Spinal cord (tissue), 10 donors: ENCODE data around the gene PSME3IP1. TPM values are rescaled to one million over a fixed set of nuclear protein-coding genes. Genes with fewer than 3 reads are reported as not detected.
A peak's percentile ranks its signal among the peaks of the same experiment; 100 is the strongest.

Experiments used
- DNase-seq, 6 donors: peaks; one replicate each; pipeline versions ENCODE4 v3.0.0 to v3.0.0-alpha.2; 2013 to 2015; ENCODE audit warnings: low spot score in 6 of 6, low read depth in 4 of 6
- H3K27ac ChIP-seq: one replicate; pipeline ENCODE4 v1.5.1; 2013; ENCODE audit warnings: low read depth, low read length, control low read depth
- H3K27me3 ChIP-seq: one replicate; pipeline ENCODE4 v1.6.1; 2013; ENCODE audit warnings: low read length; ENCODE audit not compliant: control insufficient read depth, insufficient read depth
- H3K36me3 ChIP-seq: one replicate; pipeline ENCODE4 v1.6.1; 2013; ENCODE audit warnings: low read length; ENCODE audit not compliant: control insufficient read depth, insufficient read depth
- H3K4me1 ChIP-seq: one replicate; pipeline ENCODE4 v1.6.1; 2013; ENCODE audit warnings: low read length; ENCODE audit not compliant: control insufficient read depth, insufficient read depth
- H3K4me3 ChIP-seq: one replicate; pipeline ENCODE4 v1.5.1; 2013; ENCODE audit warnings: low read depth, low read length, control low read depth
- H3K9me3 ChIP-seq: one replicate; pipeline ENCODE4 v1.6.1; 2013; ENCODE audit warnings: low read length; ENCODE audit not compliant: control insufficient read depth, insufficient read depth
- WGBS: methylation state at CpG from one replicate; pipeline ENCODE4 v1.1.5; 2013; ENCODE audit warnings: missing lambda C conversion rate; ENCODE audit not compliant: insufficient coverage; 5-methylcytosine and 5-hydroxymethylcytosine counted together
- long read RNA-seq, 4 donors: transcript quantifications; one replicate each; lab custom pipeline, GENCODE V29; 2026
- polyA plus RNA-seq, 2 donors: library from polyadenylated mRNA; unstranded; fragments of 120-200 nt; gene quantifications; one replicate each; pipeline ENCODE4 v1.2.1, GENCODE V29; 2013; ENCODE audit not compliant: insufficient read length in 2 of 2
- total RNA-seq, 2 donors: library from RNA; depleted of rRNA in 1 of 2; stranded (reverse); fragments of 120-200 nt in 1 of 2; fragments of >200 nt in 1 of 2; gene quantifications; one replicate each; pipeline versions ENCODE4 v1.2.3 to v1.2.4, GENCODE V29; 2013 to 2014
- donor health status: healthy.

Gene PSME3IP1
- total RNA-seq, result 10 to 100 TPM; 70.7 to 94.3 TPM
- 100 to 1,000 TPM; 151 to 172 TPM for polyA plus RNA-seq
- long read RNA-seq, donor 1, transcript FAM192A-218 (7 exons, 1,086 nt), result minor isoform, 19 of 72 reads
- long read RNA-seq, donor 1, transcript FAM192A-201 (7 exons, 2,848 nt), result major isoform, 39 of 72 reads
- long read RNA-seq, donor 1, partial matches to known transcripts, result 12 of 72 reads
- long read RNA-seq, donor 1, other reads (novel, unspliced or antisense), result 0 of 72 reads
- long read RNA-seq, donor 2, transcript FAM192A-201 (7 exons, 2,848 nt), result major isoform, 6 of 13 reads
- long read RNA-seq, donor 2, transcript FAM192A-218 (7 exons, 1,086 nt), result major isoform, 6 of 13 reads
- long read RNA-seq, donor 2, partial matches to known transcripts, result 0 of 13 reads
- long read RNA-seq, donor 2, other reads (novel, unspliced or antisense), result 0 of 13 reads
- long read RNA-seq, donor 3, transcript FAM192A-201 (7 exons, 2,848 nt), result major isoform, 11 of 14 reads
- long read RNA-seq, donor 3, partial matches to known transcripts, result 0 of 14 reads
- long read RNA-seq, donor 3, other reads (novel, unspliced or antisense), result 0 of 14 reads
- long read RNA-seq, donor 4, transcript FAM192A-201 (7 exons, 2,848 nt), result major isoform, 21 of 29 reads
- long read RNA-seq, donor 4, partial matches to known transcripts, result 0 of 29 reads
- long read RNA-seq, donor 4, other reads (novel, unspliced or antisense), result 0 of 29 reads

- WGBS, result under 1% methylated on average over 61 of the region's 64 CpGs
- H3K36me3 ChIP-seq, result peaks cover 10% of the 10 kb centered on the region
- H3K27me3 ChIP-seq, result no peaks in the 10 kb centered on the region
- H3K4me1 ChIP-seq, result peaks cover 14% of the 10 kb centered on the region
- peak within 1 kb of the TSS; percentile 99 for H3K27ac ChIP-seq
- H3K4me3 ChIP-seq, result peak within 1 kb of the TSS; percentile 99
- no peaks in the 10 kb centered on the region for H3K9me3 ChIP-seq
- peak; percentile 98 to 100 (median 99) for DNase-seq
These were observed at the start of gene PSME3IP1, which contains the start of gene RSPRY1 for GRCh38 chr16:57185945-57186871. PSME3IP1 (minus strand) TSS chr16:57186039; CDS start chr16:57173854, 12,185 bp downstream. RSPRY1 (plus strand) TSS chr16:57186329; CDS start chr16:57204659, 18,330 bp downstream.

DNA sequence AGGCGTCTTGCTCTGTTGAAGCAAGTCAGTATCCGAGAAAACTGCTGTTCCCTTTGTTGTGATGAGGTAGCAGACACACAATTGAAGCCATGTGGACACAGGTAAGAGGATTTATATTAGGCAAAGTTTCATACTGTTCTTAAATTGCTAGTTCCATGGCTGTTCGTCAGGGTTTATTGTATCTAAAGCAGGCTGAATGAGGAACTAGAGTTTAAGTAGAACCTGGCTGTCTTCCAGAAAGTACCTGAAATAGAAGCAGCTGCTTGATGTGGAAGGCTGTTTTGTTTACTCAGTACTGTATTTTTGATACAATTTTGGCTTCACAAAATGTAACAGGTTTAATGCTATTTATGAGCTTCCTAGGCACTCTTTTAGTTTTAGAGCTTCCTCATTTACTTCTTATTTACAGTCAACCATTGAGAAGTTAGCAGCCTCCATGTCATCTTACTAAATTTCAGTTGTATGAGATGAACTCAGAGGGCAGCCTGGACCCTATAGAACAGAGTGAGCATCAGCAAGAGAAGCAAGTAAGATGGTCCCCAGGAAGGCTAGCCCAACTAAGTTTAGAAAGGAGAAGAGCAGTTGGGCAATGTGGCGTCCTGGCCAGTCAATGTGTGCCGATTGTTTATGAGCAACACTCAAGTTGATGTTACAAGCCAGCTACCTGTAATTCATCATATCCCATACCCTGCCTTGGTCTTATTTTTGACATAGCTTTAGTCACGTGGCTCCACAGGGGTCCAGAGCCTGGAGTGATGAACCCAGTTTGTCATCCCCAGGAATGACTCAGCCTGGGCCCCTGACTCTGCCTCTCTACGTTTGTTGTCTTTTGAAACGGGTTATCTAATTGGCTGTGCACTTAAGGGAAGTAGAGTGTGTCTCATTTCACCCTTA lies 49.5 kb upstream of the PSME3IP1 start:
- H3K36me3 ChIP-seq, result peaks cover 25% of the 10 kb centered on the region
- H3K4me3 ChIP-seq, result no peak overlapping the region
- peak in 1 of 6 donors; percentile 40 for DNase-seq
- no peaks in the 10 kb centered on the region for H3K4me1 ChIP-seq
- H3K27me3 ChIP-seq, result no peaks in the 10 kb centered on the region
- H3K27ac ChIP-seq, result no peak overlapping the region
- 98% methylated on average over 5 of the region's 8 CpGs for WGBS
- no peaks in the 10 kb centered on the region for H3K9me3 ChIP-seq

GRCh38 chr16:57234707-57235092 lies 48.9 kb upstream of the PSME3IP1 start:
- Histone ChIP-seq H3K27ac (no peak overlapping the region), H3K4me1 (no peaks in the 10 kb centered on the region), H3K4me3 (no peak overlapping the region), H3K27me3 (no peaks in the 10 kb centered on the region), H3K36me3 (peaks cover 30% of the 10 kb centered on the region), H3K9me3 (no peaks in the 10 kb centered on the region)
- DNase-seq, result no peak

GRCh38 chr16:57233944-57234706 lies 48.3 kb upstream of the PSME3IP1 start:
- Histone ChIP-seq H3K4me1 (no peaks in the 10 kb centered on the region), H3K4me3 (no peak overlapping the region), H3K36me3 (peaks cover 35% of the 10 kb centered on the region), H3K9me3 (no peaks in the 10 kb centered on the region), H3K27ac (no peak overlapping the region), H3K27me3 (no peaks in the 10 kb centered on the region)
- DNase-seq, result no peak
- WGBS, result 93% methylated on average over 8 of the region's 9 CpGs

- no peaks in the 10 kb centered on the region for H3K9me3 ChIP-seq
- WGBS, result 77% methylated on average over 3 of the region's 3 CpGs
- no peak overlapping the region for H3K4me3 ChIP-seq
- H3K36me3 ChIP-seq, result peaks cover 42% of the 10 kb centered on the region
- H3K4me1 ChIP-seq, result no peaks in the 10 kb centered on the region
- DNase-seq, result peak in 1 of 6 donors; percentile 24
- no peak overlapping the region for H3K27ac ChIP-seq
- H3K27me3 ChIP-seq, result no peaks in the 10 kb centered on the region
These were observed 46.0 kb upstream of the PSME3IP1 start for GRCh38 chr16:57231821-57232350.

- DNase-seq, result no peak
- Histone ChIP-seq H3K27ac (no peak overlapping the region), H3K27me3 (no peaks in the 10 kb centered on the region), H3K36me3 (peaks cover 43% of the 10 kb centered on the region), H3K9me3 (no peaks in the 10 kb centered on the region), H3K4me3 (no peak overlapping the region), H3K4me1 (no peaks in the 10 kb centered on the region)
- no CpG with 5 or more reads among the region's 1 CpG for WGBS
These were observed 43.2 kb upstream of the PSME3IP1 start for GRCh38 chr16:57229079-57229478.

- Histone ChIP-seq H3K4me3 (no peak overlapping the region), H3K9me3 (no peaks in the 10 kb centered on the region), H3K27ac (no peak overlapping the region), H3K36me3 (peaks cover 38% of the 10 kb centered on the region), H3K27me3 (no peaks in the 10 kb centered on the region), H3K4me1 (no peaks in the 10 kb centered on the region)
- WGBS, result 100% methylated on average over 1 of the region's 4 CpGs
- peak in 1 of 6 donors; percentile 38 for DNase-seq
These were observed 41.1 kb upstream of the PSME3IP1 start for GRCh38 chr16:57226701-57227621.
